Lung (tissue), 12 donors: ENCODE data around the gene ADGRB2. TPM values are rescaled to one million over a fixed set of nuclear protein-coding genes. Genes with fewer than 3 reads are reported as not detected.
A peak's percentile ranks its signal among the peaks of the same experiment; 100 is the strongest.

Source experiments
- ATAC-seq: fragments of 200-7000 bp; cut with Tn5 transposase; one replicate; pipeline ENCODE4 v1.9.1; 2020; ENCODE audit warnings: moderate number of reproducible peaks; ENCODE audit not compliant: insufficient read depth, low FRiP score
- DNase-seq, 3 donors: peaks; one replicate each; pipeline ENCODE4 v3.0.0-alpha.2; 2013 to 2017
- H3K27ac ChIP-seq, 2 donors: one replicate each; pipeline ENCODE4 v1.5.1; 2013; ENCODE audit warnings: mild to moderate bottlenecking in 2 of 2, moderate library complexity in 2 of 2, control low read depth in 1 of 2, inconsistent platforms in 1 of 2, low read depth in 1 of 2, low read length in 1 of 2
- H3K27me3 ChIP-seq, 3 donors: one replicate each; pipeline ENCODE4 v1.5.1; 2013; ENCODE audit warnings: low read length in 2 of 3; ENCODE audit not compliant: control insufficient read depth in 3 of 3, insufficient read depth in 3 of 3
- H3K36me3 ChIP-seq, 4 donors: one replicate each; pipeline ENCODE4 v1.5.1; 2013; ENCODE audit warnings: low read length in 4 of 4, mild to moderate bottlenecking in 1 of 4, moderate library complexity in 1 of 4; ENCODE audit not compliant: control insufficient read depth in 4 of 4, insufficient read depth in 4 of 4
- H3K4me1 ChIP-seq, 5 donors: one replicate each; pipeline ENCODE4 v1.5.1; 2013; ENCODE audit warnings: low read length in 5 of 5, mild to moderate bottlenecking in 2 of 5, moderate library complexity in 1 of 5; ENCODE audit not compliant: control insufficient read depth in 5 of 5, insufficient read depth in 5 of 5
- H3K4me3 ChIP-seq: one replicate; pipeline ENCODE4 v1.5.1; 2013; ENCODE audit warnings: mild to moderate bottlenecking, control low read depth, moderate library complexity
- H3K9ac ChIP-seq, 2 donors: one replicate each; pipeline ENCODE4 v1.5.1; 2013; ENCODE audit warnings: low read length in 2 of 2, control low read depth in 1 of 2; ENCODE audit not compliant: insufficient read depth in 1 of 2
- H3K9me3 ChIP-seq, 4 donors: one replicate each; pipeline ENCODE4 v1.5.1; 2013; ENCODE audit warnings: low read length in 3 of 4, mild to moderate bottlenecking in 1 of 4, moderate library complexity in 1 of 4; ENCODE audit not compliant: control insufficient read depth in 4 of 4, insufficient read depth in 3 of 4
- WGBS, 2 donors: extraction: QIAGEN DNeasy Blood & Tissue Kit; methylation state at CpG; one replicate each; pipeline ENCODE4 v1.1.7; 2013; 5-methylcytosine and 5-hydroxymethylcytosine counted together
- polyA plus RNA-seq, 2 donors: library from polyadenylated mRNA; stranded (reverse); fragments of 200-250 nt; gene quantifications; one replicate each; pipeline ENCODE4 v1.2.1, GENCODE V29; 2013
- total RNA-seq, 2 donors: library from RNA; depleted of rRNA in 1 of 2; stranded (reverse); fragments of >200 nt in 1 of 2; gene quantifications; one replicate each; pipeline ENCODE4 v1.2.1, GENCODE V29; 2014 to 2021
- TF ChIP-seq, protein P1 (sequence below): IDR thresholded peaks from 2 replicates; pipeline ENCODE4 v1.5.1; 2012; ENCODE audit warnings: mild to moderate bottlenecking; ENCODE audit errors: control extremely low read depth, extremely low read depth
- donor health status: control.
- donor health status: control.
- donor health status: Bipolar disorder and iron deficiency.
- donor health status: healthy.
- donor health status: DM: yes; HTN: yes; CAD: no.

Gene ADGRB2
- total and polyA plus RNA-seq, 4 donors: 0.44 to 7.6 (median 1.3) TPM

DNA sequence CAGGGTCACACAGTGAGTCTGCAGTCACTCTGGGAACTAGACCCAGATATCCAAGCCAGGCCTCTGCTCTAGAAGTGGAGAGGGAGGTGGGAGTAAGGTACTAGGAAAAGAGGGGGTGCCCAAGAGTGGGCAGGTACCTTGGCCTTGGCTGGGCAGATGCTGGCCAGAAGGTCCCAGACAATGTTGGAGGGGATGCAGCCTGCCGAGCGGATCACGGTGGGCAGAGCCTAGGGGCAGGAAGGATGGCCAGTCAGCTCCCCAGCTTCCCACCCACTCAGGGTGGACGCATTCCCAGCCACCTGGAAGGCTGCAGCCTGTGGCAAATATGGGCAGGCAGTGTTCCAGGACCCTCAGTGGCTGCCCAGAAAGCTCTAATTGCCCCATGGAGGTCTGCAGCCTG lies 28.4 kb upstream of the ADGRB2 start:
- TF ChIP-seq, protein P1, sequence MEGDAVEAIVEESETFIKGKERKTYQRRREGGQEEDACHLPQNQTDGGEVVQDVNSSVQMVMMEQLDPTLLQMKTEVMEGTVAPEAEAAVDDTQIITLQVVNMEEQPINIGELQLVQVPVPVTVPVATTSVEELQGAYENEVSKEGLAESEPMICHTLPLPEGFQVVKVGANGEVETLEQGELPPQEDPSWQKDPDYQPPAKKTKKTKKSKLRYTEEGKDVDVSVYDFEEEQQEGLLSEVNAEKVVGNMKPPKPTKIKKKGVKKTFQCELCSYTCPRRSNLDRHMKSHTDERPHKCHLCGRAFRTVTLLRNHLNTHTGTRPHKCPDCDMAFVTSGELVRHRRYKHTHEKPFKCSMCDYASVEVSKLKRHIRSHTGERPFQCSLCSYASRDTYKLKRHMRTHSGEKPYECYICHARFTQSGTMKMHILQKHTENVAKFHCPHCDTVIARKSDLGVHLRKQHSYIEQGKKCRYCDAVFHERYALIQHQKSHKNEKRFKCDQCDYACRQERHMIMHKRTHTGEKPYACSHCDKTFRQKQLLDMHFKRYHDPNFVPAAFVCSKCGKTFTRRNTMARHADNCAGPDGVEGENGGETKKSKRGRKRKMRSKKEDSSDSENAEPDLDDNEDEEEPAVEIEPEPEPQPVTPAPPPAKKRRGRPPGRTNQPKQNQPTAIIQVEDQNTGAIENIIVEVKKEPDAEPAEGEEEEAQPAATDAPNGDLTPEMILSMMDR: no peak
- DNase-seq (peak in 1 of 3 donors; percentile 2), ATAC-seq (no peak)
- WGBS, 2 donors: 77 to 87% methylated on average over 4 of the region's 4 CpGs
- Histone ChIP-seq H3K27me3 (no peaks in the 10 kb centered on the region), H3K4me1 (peaks cover 0 to 13% (median 0%) of the 10 kb centered on the region in 5 donors), H3K9me3 (no peaks in the 10 kb centered on the region), H3K9ac (no peak overlapping the region), H3K27ac (no peak overlapping the region), H3K36me3 (no peaks in the 10 kb centered on the region), H3K4me3 (no peak overlapping the region)

DNA sequence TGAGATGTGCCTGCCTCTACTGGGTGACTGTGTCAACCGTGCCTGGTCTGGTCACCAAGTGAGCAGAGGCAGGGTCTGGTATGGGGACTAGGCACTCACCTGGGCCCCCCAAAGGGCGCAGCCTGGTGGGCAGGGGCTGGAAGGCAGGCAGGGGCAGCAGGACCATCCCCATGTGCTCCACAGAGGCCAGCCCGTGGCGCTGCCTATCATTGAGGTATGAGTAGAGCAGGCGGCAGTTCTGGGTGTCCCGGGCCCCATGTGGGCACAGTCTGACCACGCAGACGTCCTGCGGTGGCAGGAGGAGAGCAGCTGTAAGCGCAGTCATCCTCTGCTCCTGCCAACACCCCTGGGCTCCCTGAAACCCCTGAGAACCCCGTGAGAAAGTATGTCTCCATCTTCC lies 28.0 kb upstream of the ADGRB2 start:
- Histone ChIP-seq H3K36me3 (no peaks in the 10 kb centered on the region), H3K4me1 (peaks cover 0 to 13% (median 0%) of the 10 kb centered on the region in 5 donors), H3K9me3 (no peaks in the 10 kb centered on the region), H3K27ac (no peak overlapping the region), H3K4me3 (no peak overlapping the region), H3K9ac (no peak overlapping the region), H3K27me3 (no peaks in the 10 kb centered on the region)
- 82 to 90% methylated on average over 11 of the region's 11 CpGs for WGBS, 2 donors
- ATAC-seq (no peak), DNase-seq (peak in 1 of 3 donors; percentile 9)
- TF ChIP-seq, protein P1: no peak

DNA sequence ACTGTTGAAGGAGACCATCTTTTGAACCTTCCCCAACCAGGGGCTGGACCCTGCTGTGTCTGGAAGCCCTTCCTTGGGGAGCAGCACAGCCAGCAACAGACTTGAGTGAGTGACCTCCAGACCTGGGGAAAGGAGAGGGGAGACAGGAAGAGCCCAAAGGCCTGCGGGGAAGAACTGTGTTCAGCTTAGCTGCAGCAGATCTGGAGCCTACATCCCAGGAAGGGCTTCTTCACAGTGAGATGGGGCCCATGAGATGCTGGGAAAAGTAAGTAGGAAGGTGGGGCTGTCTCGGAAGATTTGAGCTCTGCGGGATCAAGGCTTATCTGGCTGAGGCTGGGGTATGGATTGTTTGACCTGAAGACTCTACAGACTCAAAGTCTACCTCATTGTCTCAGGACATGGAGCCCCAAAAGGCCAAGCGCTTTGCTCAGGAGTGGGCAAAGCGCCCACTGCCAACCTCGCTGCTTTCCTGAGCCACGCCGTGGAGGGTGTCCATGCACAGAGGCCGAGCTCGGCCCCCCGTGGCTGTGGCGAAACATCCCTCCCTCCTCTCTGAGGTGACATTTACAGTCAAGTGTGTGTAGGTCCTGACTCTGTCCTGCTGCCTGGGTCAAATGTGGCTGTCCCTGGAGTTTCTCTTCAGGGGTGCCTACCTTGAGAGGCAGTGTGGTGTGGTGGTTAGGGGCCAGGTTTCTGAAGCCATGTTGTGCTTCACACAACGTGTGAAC lies 27.2 kb upstream of the ADGRB2 start:
- peaks cover 0 to 13% (median 0%) of the 10 kb centered on the region in 5 donors for H3K4me1 ChIP-seq
- TF ChIP-seq, protein P1: no peak
- H3K4me3 ChIP-seq: no peak overlapping the region
- no peak overlapping the region for H3K9ac ChIP-seq
- no peak overlapping the region for H3K27ac ChIP-seq
- no peaks in the 10 kb centered on the region for H3K9me3 ChIP-seq
- H3K36me3 ChIP-seq: no peaks in the 10 kb centered on the region
- DNase-seq (peak in 1 of 3 donors; percentile 7), ATAC-seq (no peak)
- H3K27me3 ChIP-seq: no peaks in the 10 kb centered on the region
- WGBS, 2 donors: 82 to 90% methylated on average over 13 of the region's 13 CpGs
